ENCODE data around the gene SOBP. TPM values are rescaled to one million over a fixed set of nuclear protein-coding genes. Genes with fewer than 3 reads are reported as not detected.

SOBP gene
- total RNA-seq, 4 donors from 2014 or later: 3.8 to 32.5 (median 19.4) TPM

- Histone ChIP-seq H3K4me3 (no peak overlapping the region), H3K36me3 (no peaks in the 10 kb centered on the region), H3K27ac (no peak overlapping the region), H3K9me3 (no peaks in the 10 kb centered on the region), H3K27me3 (no peaks in the 10 kb centered on the region), H3K4me1 (no peaks in the 10 kb centered on the region)
- in situ Hi-C loops (cut with MboI; ENCODE audit: low sequenced_read_pairs in 4 of 4): no loop called here
- TF ChIP-seq, protein P1, sequence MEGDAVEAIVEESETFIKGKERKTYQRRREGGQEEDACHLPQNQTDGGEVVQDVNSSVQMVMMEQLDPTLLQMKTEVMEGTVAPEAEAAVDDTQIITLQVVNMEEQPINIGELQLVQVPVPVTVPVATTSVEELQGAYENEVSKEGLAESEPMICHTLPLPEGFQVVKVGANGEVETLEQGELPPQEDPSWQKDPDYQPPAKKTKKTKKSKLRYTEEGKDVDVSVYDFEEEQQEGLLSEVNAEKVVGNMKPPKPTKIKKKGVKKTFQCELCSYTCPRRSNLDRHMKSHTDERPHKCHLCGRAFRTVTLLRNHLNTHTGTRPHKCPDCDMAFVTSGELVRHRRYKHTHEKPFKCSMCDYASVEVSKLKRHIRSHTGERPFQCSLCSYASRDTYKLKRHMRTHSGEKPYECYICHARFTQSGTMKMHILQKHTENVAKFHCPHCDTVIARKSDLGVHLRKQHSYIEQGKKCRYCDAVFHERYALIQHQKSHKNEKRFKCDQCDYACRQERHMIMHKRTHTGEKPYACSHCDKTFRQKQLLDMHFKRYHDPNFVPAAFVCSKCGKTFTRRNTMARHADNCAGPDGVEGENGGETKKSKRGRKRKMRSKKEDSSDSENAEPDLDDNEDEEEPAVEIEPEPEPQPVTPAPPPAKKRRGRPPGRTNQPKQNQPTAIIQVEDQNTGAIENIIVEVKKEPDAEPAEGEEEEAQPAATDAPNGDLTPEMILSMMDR (IDR thresholded peaks at IDR 0.05 in 4 of 5, conservative IDR thresholded peaks at IDR 0.05 in 1 of 5): no peak
- TF ChIP-seq POLR2A (IDR thresholded peaks at IDR 0.05): no peak
- DNase-seq (no peak), ATAC-seq (no peak)
- intact Hi-C loops (cut with DNase I; ENCODE audit: low total_unique reads): no loop called here
Measured at GRCh38 chr6:107569473-107569872, 79.6 kb downstream of the SOBP start.

DNA sequence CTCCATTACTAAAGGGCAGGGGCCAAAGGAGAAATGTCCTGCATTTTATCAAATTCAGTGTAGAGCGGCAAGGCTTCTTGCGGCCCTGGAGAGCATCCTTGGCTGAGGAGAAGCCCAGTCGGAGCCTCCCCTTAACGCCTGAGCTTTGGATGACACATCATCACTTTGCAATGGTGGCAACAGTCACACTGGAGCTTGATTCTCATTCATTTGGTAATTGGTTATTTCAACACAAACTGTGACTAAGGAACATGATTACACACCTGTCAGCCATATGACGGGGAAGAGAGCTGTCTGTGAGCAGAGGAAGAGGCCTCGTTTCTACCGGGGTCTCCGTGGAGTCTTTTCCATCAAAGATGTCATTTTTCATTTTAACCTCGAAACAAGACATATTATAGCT lies 81.4 kb downstream of the SOBP start:
- H3K4me3 ChIP-seq: no peak overlapping the region
- intact Hi-C loops (cut with DNase I; ENCODE audit: low total_unique reads): no loop called here
- no peak overlapping the region for H3K27ac ChIP-seq
- in situ Hi-C loops (cut with MboI; ENCODE audit: low sequenced_read_pairs in 4 of 4): no loop called here
- no peaks in the 10 kb centered on the region for H3K9me3 ChIP-seq
- H3K36me3 ChIP-seq: no peaks in the 10 kb centered on the region
- H3K27me3 ChIP-seq: no peaks in the 10 kb centered on the region
- DNase-seq (no peak), ATAC-seq (no peak)
- no peak for TF ChIP-seq POLR2A (IDR thresholded peaks at IDR 0.05)
- TF ChIP-seq, protein P1 (IDR thresholded peaks at IDR 0.05 in 4 of 5, conservative IDR thresholded peaks at IDR 0.05 in 1 of 5): no peak
- no peaks in the 10 kb centered on the region for H3K4me1 ChIP-seq

DNA sequence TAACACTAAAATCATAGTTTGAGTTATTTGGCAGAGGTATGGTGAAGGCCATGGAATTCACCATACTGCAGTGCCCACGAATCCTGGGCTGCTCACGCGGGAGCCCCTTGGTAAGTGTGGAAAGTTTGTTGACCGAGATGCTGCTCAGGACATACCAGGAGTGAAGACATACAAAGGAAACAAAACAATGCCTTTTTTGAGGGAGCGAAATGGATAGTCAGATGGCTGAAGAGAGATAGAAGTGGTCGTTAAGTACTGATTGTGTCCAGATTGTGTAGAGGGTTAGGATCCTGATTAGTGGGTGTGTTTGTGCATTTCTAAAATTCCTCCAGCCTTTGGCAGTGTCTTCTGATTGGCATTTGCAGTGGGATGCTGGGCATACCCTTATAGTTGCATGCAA lies 83.0 kb downstream of the SOBP start:
- TF ChIP-seq, protein P1 (IDR thresholded peaks at IDR 0.05 in 4 of 5, conservative IDR thresholded peaks at IDR 0.05 in 1 of 5): no peak
- no peak for TF ChIP-seq POLR2A (IDR thresholded peaks at IDR 0.05)
- intact Hi-C loops (cut with DNase I; ENCODE audit: low total_unique reads): no loop called here
- Histone ChIP-seq H3K4me1 (no peaks in the 10 kb centered on the region), H3K9me3 (no peaks in the 10 kb centered on the region), H3K36me3 (no peaks in the 10 kb centered on the region), H3K27ac (no peak overlapping the region), H3K27me3 (no peaks in the 10 kb centered on the region), H3K4me3 (no peak overlapping the region)
- DNase-seq (no peak), ATAC-seq (no peak)
- in situ Hi-C loops (cut with MboI; ENCODE audit: low sequenced_read_pairs in 4 of 4): no loop called here

GRCh38 chr6:107574856-107575255 lies 84.9 kb downstream of the SOBP start:
- TF ChIP-seq, protein P1 (IDR thresholded peaks at IDR 0.05 in 4 of 5, conservative IDR thresholded peaks at IDR 0.05 in 1 of 5): no peak
- TF ChIP-seq POLR2A (IDR thresholded peaks at IDR 0.05): no peak
- Histone ChIP-seq H3K27me3 (no peaks in the 10 kb centered on the region), H3K4me3 (no peak overlapping the region), H3K9me3 (no peaks in the 10 kb centered on the region), H3K36me3 (no peaks in the 10 kb centered on the region), H3K4me1 (no peaks in the 10 kb centered on the region), H3K27ac (no peak overlapping the region)
- ATAC-seq (no peak), DNase-seq (no peak)
- in situ Hi-C loops (cut with MboI; ENCODE audit: low sequenced_read_pairs in 4 of 4): no loop called here
- intact Hi-C loops (cut with DNase I; ENCODE audit: low total_unique reads): no loop called here

DNA sequence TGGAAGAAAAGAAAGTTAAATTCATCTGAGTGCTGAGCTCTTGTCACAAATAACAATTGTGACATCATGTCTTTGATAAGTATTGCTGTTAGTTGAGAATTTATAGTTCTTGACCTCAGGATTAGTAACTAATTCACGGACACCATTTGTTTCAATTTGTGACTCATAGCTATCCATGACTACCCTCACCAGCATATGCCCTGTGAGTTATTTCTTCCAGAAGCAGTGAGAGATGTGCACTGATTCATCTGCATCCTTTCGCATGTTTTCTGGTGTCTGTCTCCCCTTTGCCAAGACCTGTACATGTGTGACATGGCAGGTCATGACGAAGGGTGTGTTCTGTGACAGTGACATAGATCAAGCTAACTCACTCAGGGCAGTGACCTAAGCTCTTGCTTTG lies 86.9 kb downstream of the SOBP start:
- DNase-seq (no peak), ATAC-seq (no peak)
- intact Hi-C loops (cut with DNase I; ENCODE audit: low total_unique reads): no loop called here
- Histone ChIP-seq H3K4me1 (no peaks in the 10 kb centered on the region), H3K36me3 (no peaks in the 10 kb centered on the region), H3K4me3 (no peak overlapping the region), H3K9me3 (no peaks in the 10 kb centered on the region), H3K27ac (no peak overlapping the region), H3K27me3 (no peaks in the 10 kb centered on the region)
- in situ Hi-C loops (cut with MboI; ENCODE audit: low sequenced_read_pairs in 4 of 4): no loop called here
- TF ChIP-seq POLR2A (IDR thresholded peaks at IDR 0.05): no peak
- TF ChIP-seq, protein P1 (IDR thresholded peaks at IDR 0.05 in 4 of 5, conservative IDR thresholded peaks at IDR 0.05 in 1 of 5): no peak

Data from gastrocnemius medialis (tissue), 4 donors.